ENCODE data around the gene ABCC8.
A peak's percentile ranks its signal among the peaks of the same experiment; 100 is the strongest.

Gene ABCC8

GRCh38 chr11:17352950-17353820 is 123.5 kb downstream of the ABCC8 start (continued):
- peak; percentile 76 for TF ChIP-seq SP2 (tag by site-specific recombination; IDR thresholded peaks at IDR 0.05)
- TF ChIP-seq ZNF544 (tag by site-specific recombination; IDR thresholded peaks at IDR 0.05): no peak
- 0 out of 2 replicates have a peak, but pooled peaks have one; percentile 28 for TF ChIP-seq ZNF324 (tag by site-specific recombination; IDR thresholded peaks at IDR 0.05)
- peak; percentile 70 for TF ChIP-seq OSR2 (tag by site-specific recombination; IDR thresholded peaks at IDR 0.05)
- TF ChIP-seq ZNF639 (tag by site-specific recombination; IDR thresholded peaks at IDR 0.05): no peak
- peak; percentile 29; the same call in 1 of the 2 replicates for TF ChIP-seq PRDM10 (tag by site-specific recombination; IDR thresholded peaks at IDR 0.05)
- TF ChIP-seq ZNF654 (tag by site-specific recombination; IDR thresholded peaks at IDR 0.05; ENCODE audit: low read depth): no peak
- TF ChIP-seq KLF10 (tag by site-specific recombination; IDR thresholded peaks at IDR 0.05): peak; percentile 38; the same call in 1 of the 2 replicates
- no peak for TF ChIP-seq ZNF350 (tag by site-specific recombination; IDR thresholded peaks at IDR 0.05)
- no peak for TF ChIP-seq ZNF518A (tag by site-specific recombination; conservative IDR thresholded peaks at IDR 0.05; ENCODE audit: low read depth)
- no peak for TF ChIP-seq SCRT2 (tag by site-specific recombination; IDR thresholded peaks at IDR 0.05)
- no peak for TF ChIP-seq ZNF560 (tag by site-specific recombination; IDR thresholded peaks at IDR 0.05; ENCODE audit: borderline replicate concordance)
- TF ChIP-seq YY2 (tag by site-specific recombination; IDR thresholded peaks at IDR 0.05): no peak
- peak; percentile 85 for TF ChIP-seq ZFP37 (tag by site-specific recombination; IDR thresholded peaks at IDR 0.05)
- no peak for TF ChIP-seq ZNF585B (tag by site-specific recombination; IDR thresholded peaks at IDR 0.05)
- no peak for TF ChIP-seq ZNF311 (tag by site-specific recombination; IDR thresholded peaks at IDR 0.05; ENCODE audit: borderline replicate concordance)
- peak; percentile 30 for TF ChIP-seq GLIS2 (tag by site-specific recombination; IDR thresholded peaks at IDR 0.05)
- TF ChIP-seq ZNF707 (tag by site-specific recombination; IDR thresholded peaks at IDR 0.05): no peak
- TF ChIP-seq KLF7 (tag by site-specific recombination; IDR thresholded peaks at IDR 0.05; ENCODE audit: borderline replicate concordance): 0 out of 2 replicates have a peak, but pooled peaks have one; percentile 18
- TF ChIP-seq ZNF580 (tag by site-specific recombination; IDR thresholded peaks at IDR 0.05): 0 out of 2 replicates have a peak, but pooled peaks have one; percentile 12
- no peak for TF ChIP-seq ZNF704 (tag by site-specific recombination; IDR thresholded peaks at IDR 0.05)
- TF ChIP-seq PRDM4 (tag by site-specific recombination; IDR thresholded peaks at IDR 0.05): peak; percentile 60; the same call in 1 of the 2 replicates
- TF ChIP-seq ZNF239 (tag by site-specific recombination; IDR thresholded peaks at IDR 0.05): no peak
- TF ChIP-seq KLF9 (tag by site-specific recombination; IDR thresholded peaks at IDR 0.05; ENCODE audit: low read depth): peak; percentile 58
- peak; percentile 69 for TF ChIP-seq ZNF629 (tag by site-specific recombination; IDR thresholded peaks at IDR 0.05)
